NCI-H1436 treated with DMSO at 0.1 percent for 48 hours (cell line): ENCODE results near the gene LIPN.

ENCODE experiments used
- DNase-seq: peaks from one replicate; lab custom pipeline; 2025; lab: John Stamatoyannopoulos, UW

The LIPN gene

DNA sequence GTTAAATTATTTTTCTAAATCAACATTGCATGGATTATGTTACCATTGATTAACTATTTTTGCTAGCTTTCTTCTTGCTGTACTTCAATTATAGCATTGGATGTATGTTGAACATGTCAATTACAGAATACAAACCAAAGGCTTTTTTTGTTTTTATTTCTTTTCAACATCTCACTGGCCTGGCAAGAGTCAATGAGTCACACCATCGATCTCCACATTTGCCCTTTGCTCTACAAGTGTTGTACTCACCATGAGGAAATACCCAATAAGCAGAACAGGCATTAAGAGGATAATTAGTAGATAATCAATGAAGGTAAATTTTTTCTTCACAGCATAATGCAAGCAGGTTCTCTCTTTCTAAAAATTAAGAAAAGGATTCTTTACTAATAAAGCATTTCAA is 68.5 kb downstream of the LIPN start:
- no peak for DNase-seq
